ENCODE measurements around the gene PIK3IP1. TPM values are rescaled to one million over a fixed set of nuclear protein-coding genes. Genes with fewer than 3 reads are reported as not detected.

Gene PIK3IP1
- total and polyA plus RNA-seq, 4 donors: 3.1 to 7.8 (median 6.0) TPM

- 87% methylated on average over 5 of the region's 5 CpGs for WGBS
- Histone ChIP-seq H3K9ac (ENCODE audit: low read depth in 1 of 2, low read length in 2 of 2) (no peak overlapping the region), H3K27me3 (ENCODE audit: control insufficient read depth in 4 of 4, insufficient read depth in 4 of 4, low read length in 3 of 4) (no peaks in the 10 kb centered on the region), H3K4me3 (ENCODE audit: low read depth in 1 of 3, low read length in 3 of 3) (no peak overlapping the region), H3K9me3 (ENCODE audit: control insufficient read depth in 4 of 4, low read length in 3 of 4) (no peaks in the 10 kb centered on the region), H3K4me1 (ENCODE audit: control insufficient read depth in 4 of 4, insufficient read depth in 4 of 4, low read length in 3 of 4) (peaks cover 0 to 4% (median 2%) of the 10 kb centered on the region in 4 donors), H3K36me3 (ENCODE audit: control insufficient read depth in 4 of 4, insufficient read depth in 3 of 4, low read depth in 1 of 4, low read length in 3 of 4) (peaks cover 0 to 2% (median 0%) of the 10 kb centered on the region in 4 donors), H3K27ac (ENCODE audit: low read depth in 1 of 2, low read length in 2 of 2) (no peak overlapping the region)
- TF ChIP-seq NR2F2 (IDR thresholded peaks at IDR 0.05): no peak
- TF ChIP-seq RXRA (IDR thresholded peaks at IDR 0.05): no peak
- no peak for TF ChIP-seq FOXA1 (IDR thresholded peaks at IDR 0.05)
- no peak for TF ChIP-seq REST (IDR thresholded peaks at IDR 0.05)
- TF ChIP-seq TAF1 (conservative IDR thresholded peaks at IDR 0.05): no peak
- no peak for TF ChIP-seq YY1 (IDR thresholded peaks at IDR 0.05)
- no peak for TF ChIP-seq ZBTB33 (IDR thresholded peaks at IDR 0.05)
- no peak for TF ChIP-seq CTCF (IDR thresholded peaks at IDR 0.05; ENCODE audit: low read depth, low read length, missing input control)
- no peak for TF ChIP-seq EGR1 (IDR thresholded peaks at IDR 0.05; ENCODE audit: low read depth in 2 of 2)
- no peak for TF ChIP-seq FOXA2 (IDR thresholded peaks at IDR 0.05)
- no peak for TF ChIP-seq SP1 (IDR thresholded peaks at IDR 0.05)
- no peak for TF ChIP-seq HNF4A (conservative IDR thresholded peaks at IDR 0.05)
- no peak for TF ChIP-seq RAD21 (IDR thresholded peaks at IDR 0.05)
- DNase-seq (ENCODE audit: low spot score): no peak
Measured at GRCh38 chr22:31243339-31244045, 48.8 kb downstream of the PIK3IP1 start.

- TF ChIP-seq GABPA (IDR thresholded peaks at IDR 0.05 in 1 of 2, conservative IDR thresholded peaks at IDR 0.05 in 1 of 2) (no peak), YY1 (IDR thresholded peaks at IDR 0.05) (no peak), REST (IDR thresholded peaks at IDR 0.05) (no peak), RAD21 (IDR thresholded peaks at IDR 0.05) (no peak), MAX (IDR thresholded peaks at IDR 0.05) (no peak), CTCF (IDR thresholded peaks at IDR 0.05; ENCODE audit: low read depth, low read length, missing input control) (no peak)
- Histone ChIP-seq H3K4me3 (ENCODE audit: low read depth in 1 of 3, low read length in 3 of 3) (no peak overlapping the region), H3K4me1 (ENCODE audit: control insufficient read depth in 4 of 4, insufficient read depth in 4 of 4, low read length in 3 of 4) (peaks cover 0 to 3% (median 1%) of the 10 kb centered on the region in 4 donors), H3K9me3 (ENCODE audit: control insufficient read depth in 4 of 4, low read length in 3 of 4) (no peaks in the 10 kb centered on the region), H3K36me3 (ENCODE audit: control insufficient read depth in 4 of 4, insufficient read depth in 3 of 4, low read depth in 1 of 4, low read length in 3 of 4) (peaks cover 0 to 2% (median 0%) of the 10 kb centered on the region in 4 donors), H3K27ac (ENCODE audit: low read depth in 1 of 2, low read length in 2 of 2) (no peak overlapping the region), H3K27me3 (ENCODE audit: control insufficient read depth in 4 of 4, insufficient read depth in 4 of 4, low read length in 3 of 4) (no peaks in the 10 kb centered on the region), H3K9ac (ENCODE audit: low read depth in 1 of 2, low read length in 2 of 2) (no peak overlapping the region)
- DNase-seq (ENCODE audit: low spot score): no peak
Measured at GRCh38 chr22:31241936-31242335, 50.4 kb downstream of the PIK3IP1 start.
